OCI-LY7 (cell line): ENCODE data around the gene ZNF672.

ENCODE experiments used
- EZH2phosphoT487 ChIP-seq: fragments of 200-600 bp; sonication (generic); IDR thresholded peaks from 2 replicates; pipeline ENCODE4 v1.6.1; 2018; ENCODE audit warnings: low read depth, borderline replicate concordance, mild to moderate bottlenecking, mixed run types, antibody characterized with exemption, low read length, moderate library complexity, mixed read lengths
- TF ChIP-seq, protein P1 (sequence below): fragments of 200-600 bp; sonication (generic); conservative IDR thresholded peaks from 2 replicates; pipeline ENCODE4 v1.5.1; 2014; ENCODE audit warnings: mild to moderate bottlenecking, antibody characterized with exemption, low read length, moderate library complexity, mixed read lengths

DNA sequence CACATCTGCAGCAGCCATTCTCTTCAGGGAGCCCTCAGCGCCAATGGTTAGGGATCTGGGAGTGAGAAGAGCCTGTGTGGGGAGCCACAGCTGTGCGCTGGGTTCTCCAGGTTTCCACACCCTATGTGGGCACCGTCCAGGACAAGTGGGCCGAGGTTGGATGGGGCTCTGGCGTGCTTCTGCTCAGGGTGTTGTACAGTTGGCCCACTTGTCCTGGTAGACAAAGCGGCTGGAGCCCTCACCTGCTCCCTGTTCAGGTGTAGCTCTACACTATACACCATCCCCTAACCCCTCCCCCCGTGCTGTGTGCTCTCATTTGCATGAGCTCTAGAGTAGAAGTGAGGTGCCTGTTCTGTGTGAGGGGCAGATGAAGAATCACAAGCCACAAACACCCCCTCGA is 24.5 kb upstream of the ZNF672 start:
- TF ChIP-seq, protein P1, sequence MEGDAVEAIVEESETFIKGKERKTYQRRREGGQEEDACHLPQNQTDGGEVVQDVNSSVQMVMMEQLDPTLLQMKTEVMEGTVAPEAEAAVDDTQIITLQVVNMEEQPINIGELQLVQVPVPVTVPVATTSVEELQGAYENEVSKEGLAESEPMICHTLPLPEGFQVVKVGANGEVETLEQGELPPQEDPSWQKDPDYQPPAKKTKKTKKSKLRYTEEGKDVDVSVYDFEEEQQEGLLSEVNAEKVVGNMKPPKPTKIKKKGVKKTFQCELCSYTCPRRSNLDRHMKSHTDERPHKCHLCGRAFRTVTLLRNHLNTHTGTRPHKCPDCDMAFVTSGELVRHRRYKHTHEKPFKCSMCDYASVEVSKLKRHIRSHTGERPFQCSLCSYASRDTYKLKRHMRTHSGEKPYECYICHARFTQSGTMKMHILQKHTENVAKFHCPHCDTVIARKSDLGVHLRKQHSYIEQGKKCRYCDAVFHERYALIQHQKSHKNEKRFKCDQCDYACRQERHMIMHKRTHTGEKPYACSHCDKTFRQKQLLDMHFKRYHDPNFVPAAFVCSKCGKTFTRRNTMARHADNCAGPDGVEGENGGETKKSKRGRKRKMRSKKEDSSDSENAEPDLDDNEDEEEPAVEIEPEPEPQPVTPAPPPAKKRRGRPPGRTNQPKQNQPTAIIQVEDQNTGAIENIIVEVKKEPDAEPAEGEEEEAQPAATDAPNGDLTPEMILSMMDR = no peak
- TF ChIP-seq EZH2phosphoT487 = no peak
